NCI-H510A treated with DMSO at 0.1 percent for 48 hours (cell line): ENCODE results near the gene FXYD6.

Experiments used
- DNase-seq: peaks from one replicate; lab custom pipeline; 2025; lab: John Stamatoyannopoulos, UW

The FXYD6 gene

GRCh38 chr11:117885777-117886176, 9.3 kb upstream of the FXYD6 start:
- no peak for DNase-seq

GRCh38 chr11:117884994-117885393, 8.5 kb upstream of the FXYD6 start:
- no peak for DNase-seq

- no peak for DNase-seq
These were observed 6.6 kb upstream of the FXYD6 start for GRCh38 chr11:117883063-117883462.

- peak; percentile 14 for DNase-seq
These were observed 6.0 kb upstream of the FXYD6 start for GRCh38 chr11:117882311-117882905.

- DNase-seq = no peak
These were observed 4.8 kb upstream of the FXYD6 start for GRCh38 chr11:117881217-117881616.

GRCh38 chr11:117879516-117880480, 3.3 kb upstream of the FXYD6 start:
- no peak for DNase-seq

GRCh38 chr11:117878939-117879475, 2.5 kb upstream of the FXYD6 start:
- no peak for DNase-seq

GRCh38 chr11:117878314-117878938, 2.0 kb upstream of the FXYD6 start:
- no peak for DNase-seq

- peak; percentile 14 for DNase-seq
These were observed 794 bp upstream of the FXYD6 start for GRCh38 chr11:117877120-117877784.

GRCh38 chr11:117876059-117876340, 458 bp downstream of the FXYD6 start:
- DNase-seq = no peak

GRCh38 chr11:117875382-117876058, 938 bp downstream of the FXYD6 start:
- peak; percentile 29 for DNase-seq

GRCh38 chr11:117874910-117875381, 1.5 kb downstream of the FXYD6 start:
- no peak for DNase-seq

GRCh38 chr11:117874253-117874909, 2.1 kb downstream of the FXYD6 start:
- DNase-seq = no peak

GRCh38 chr11:117873828-117874125, 2.7 kb downstream of the FXYD6 start:
- DNase-seq = no peak

GRCh38 chr11:117872975-117873827, 3.3 kb downstream of the FXYD6 start:
- no peak for DNase-seq

GRCh38 chr11:117872420-117872961, 4.0 kb downstream of the FXYD6 start:
- DNase-seq = no peak

- no peak for DNase-seq
These were observed 4.7 kb downstream of the FXYD6 start for GRCh38 chr11:117871784-117872183.

GRCh38 chr11:117871160-117871559, 5.3 kb downstream of the FXYD6 start:
- DNase-seq = no peak

GRCh38 chr11:117870103-117870952, 6.1 kb downstream of the FXYD6 start:
- DNase-seq = no peak
